IPS DF 6.9 (cell line): ENCODE measurements around the gene FGFR2.

Source experiments
- DNase-seq: peaks from one replicate; pipeline ENCODE4 v3.0.0-alpha.2; 2013; ENCODE audit warnings: low read depth, low spot score
- H3K27ac ChIP-seq: one replicate; pipeline ENCODE4 v1.5.1; 2013; ENCODE audit warnings: low read length, control low read depth
- H3K27me3 ChIP-seq: 2 replicates; pipeline ENCODE4 v1.6.1; 2013; ENCODE audit warnings: mild to moderate bottlenecking, low read length; ENCODE audit not compliant: control insufficient read depth, insufficient read depth
- H3K36me3 ChIP-seq: 2 replicates; pipeline ENCODE4 v1.6.1; 2013; ENCODE audit warnings: low read length; ENCODE audit not compliant: control insufficient read depth, insufficient read depth
- H3K4me1 ChIP-seq: 2 replicates; pipeline ENCODE4 v1.6.1; 2013; ENCODE audit warnings: low read length; ENCODE audit not compliant: control insufficient read depth, insufficient read depth
- H3K4me3 ChIP-seq: 2 replicates; pipeline ENCODE4 v1.5.1; 2013; ENCODE audit warnings: mild to moderate bottlenecking, low read length
- H3K9me3 ChIP-seq: 2 replicates; pipeline ENCODE4 v1.6.1; 2013; ENCODE audit warnings: low read length, inconsistent platforms; ENCODE audit not compliant: control insufficient read depth, insufficient read depth
- WGBS: extraction: QIAGEN DNeasy Blood & Tissue Kit; methylation state at CpG from one replicate; pipeline ENCODE4 v1.1.7; 2013; ENCODE audit warnings: mixed read lengths, missing lambda C conversion rate; ENCODE audit not compliant: insufficient read length, insufficient coverage; 5-methylcytosine and 5-hydroxymethylcytosine counted together

Gene FGFR2

DNA sequence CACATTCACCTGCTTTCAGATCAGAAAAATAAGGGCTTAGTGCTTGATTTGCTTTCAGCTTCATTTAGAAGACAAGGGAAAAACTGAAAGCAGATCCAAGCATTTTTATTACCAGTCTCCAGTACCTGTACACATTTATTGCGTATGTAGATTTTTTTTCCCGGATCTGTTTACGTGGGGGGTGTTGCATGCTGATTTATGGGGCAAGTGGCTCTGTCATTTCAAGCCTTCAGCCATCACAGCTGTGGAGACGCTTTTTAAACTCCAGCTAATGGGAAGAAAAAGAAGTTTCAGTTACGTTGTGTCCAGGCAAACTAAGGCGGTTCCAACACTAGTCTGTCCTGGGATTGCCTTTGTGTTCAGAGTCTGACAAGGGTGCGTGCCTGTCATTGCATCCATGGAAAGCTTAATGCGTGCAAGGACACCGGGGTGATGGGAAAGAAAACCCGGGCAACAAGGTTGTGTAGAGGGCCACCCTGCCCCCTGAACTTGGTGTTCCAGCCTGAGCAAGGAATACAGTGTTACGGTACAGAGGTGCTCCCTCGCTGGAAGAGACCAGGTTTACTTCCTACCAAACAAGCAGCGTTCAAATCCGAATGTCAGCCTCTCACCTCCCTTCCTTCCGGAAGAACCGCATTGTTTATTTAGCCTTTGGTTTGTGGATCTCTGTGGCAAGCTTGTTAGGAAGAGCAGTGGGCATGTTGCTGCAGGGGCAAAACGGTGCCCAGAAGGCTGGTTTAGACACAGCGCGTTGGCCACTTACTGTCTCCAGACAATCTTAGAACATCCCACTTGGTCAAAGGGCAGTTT lies 128.2 kb downstream of the FGFR2 start:
- no CpG with 5 or more reads among the region's 19 CpGs for WGBS
- H3K4me3 ChIP-seq = no peak overlapping the region
- H3K36me3 ChIP-seq = no peaks in the 10 kb centered on the region
- H3K27ac ChIP-seq = no peak overlapping the region
- H3K9me3 ChIP-seq = no peaks in the 10 kb centered on the region
- H3K4me1 ChIP-seq = no peaks in the 10 kb centered on the region
- H3K27me3 ChIP-seq = no peaks in the 10 kb centered on the region
- DNase-seq = no peak

DNA sequence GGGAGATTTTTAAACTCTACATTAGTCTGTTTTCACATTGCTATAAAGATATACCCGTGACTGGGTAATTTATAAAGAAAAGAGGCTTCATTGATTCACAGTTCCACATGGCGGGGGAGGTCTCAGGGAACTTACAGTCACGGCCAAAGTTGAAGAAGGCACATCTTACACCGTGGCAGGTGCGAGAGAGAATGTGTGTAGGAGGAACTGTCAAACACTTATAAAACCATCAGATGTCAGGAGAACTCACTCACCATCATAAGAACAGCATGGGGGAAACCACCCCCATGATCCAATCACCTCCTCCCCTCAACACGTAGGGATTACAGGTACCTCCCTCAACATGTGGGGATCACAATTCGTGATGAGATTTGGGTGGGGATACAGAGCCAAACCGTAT lies 129.5 kb downstream of the FGFR2 start:
- Histone ChIP-seq H3K4me1 (0 out of 2 replicates have a peak, but pooled peaks cover 2% of the 10 kb centered on the region), H3K27me3 (no peaks in the 10 kb centered on the region), H3K4me3 (no peak overlapping the region), H3K9me3 (no peaks in the 10 kb centered on the region), H3K27ac (no peak overlapping the region), H3K36me3 (no peaks in the 10 kb centered on the region)
- no peak for DNase-seq
- WGBS = no CpG with 5 or more reads among the region's 8 CpGs

DNA sequence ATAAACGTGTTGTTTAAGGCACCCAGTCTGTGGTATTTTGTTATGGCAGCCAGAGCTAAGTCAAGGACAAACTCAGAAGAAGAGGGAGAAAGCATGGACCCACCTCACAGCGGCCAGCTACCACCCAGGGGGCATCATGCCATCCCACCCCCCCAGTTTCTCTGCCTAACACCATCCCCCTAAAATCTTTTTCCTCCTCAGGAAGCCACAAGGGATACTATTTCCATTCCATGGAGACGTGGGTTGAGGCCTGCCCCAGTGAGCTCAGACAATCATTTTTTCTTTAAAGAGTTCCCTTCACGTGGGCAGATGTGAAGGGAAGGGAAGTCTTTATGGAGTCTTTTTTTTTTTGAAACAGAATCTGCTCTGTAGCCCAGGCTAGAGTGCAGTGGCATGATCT lies 131.8 kb downstream of the FGFR2 start:
- H3K4me3 ChIP-seq = no peak overlapping the region
- H3K4me1 ChIP-seq = 0 out of 2 replicates have a peak, but pooled peaks cover 3% of the 10 kb centered on the region
- no CpG with 5 or more reads among the region's 4 CpGs for WGBS
- H3K9me3 ChIP-seq = no peaks in the 10 kb centered on the region
- no peaks in the 10 kb centered on the region for H3K27me3 ChIP-seq
- H3K36me3 ChIP-seq = no peaks in the 10 kb centered on the region
- no peak overlapping the region for H3K27ac ChIP-seq
- no peak for DNase-seq

DNA sequence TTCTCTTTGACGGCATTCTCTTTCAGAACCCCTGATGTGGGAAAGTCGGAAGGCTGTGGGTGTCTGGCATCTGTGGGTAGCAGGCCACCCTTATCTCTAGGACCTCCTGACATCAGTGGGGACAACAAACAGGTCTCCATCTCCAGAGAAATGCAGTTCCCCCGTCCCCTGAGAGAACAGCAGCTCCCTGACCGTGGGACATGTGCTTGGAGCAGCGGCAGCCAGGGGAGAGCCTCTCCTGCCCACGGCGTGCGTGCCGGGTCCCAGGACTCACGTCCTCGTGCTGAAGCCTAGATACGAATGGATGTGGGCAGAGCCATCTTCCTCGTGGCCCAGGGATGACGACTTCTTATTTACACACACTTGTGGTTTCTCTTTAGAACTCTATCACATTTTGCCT lies 133.0 kb downstream of the FGFR2 start:
- H3K27me3 ChIP-seq = no peaks in the 10 kb centered on the region
- DNase-seq = no peak
- no CpG with 5 or more reads among the region's 14 CpGs for WGBS
- H3K4me1 ChIP-seq = 0 out of 2 replicates have a peak, but pooled peaks cover 3% of the 10 kb centered on the region
- no peaks in the 10 kb centered on the region for H3K9me3 ChIP-seq
- no peaks in the 10 kb centered on the region for H3K36me3 ChIP-seq
- H3K27ac ChIP-seq = no peak overlapping the region
- H3K4me3 ChIP-seq = no peak overlapping the region

DNA sequence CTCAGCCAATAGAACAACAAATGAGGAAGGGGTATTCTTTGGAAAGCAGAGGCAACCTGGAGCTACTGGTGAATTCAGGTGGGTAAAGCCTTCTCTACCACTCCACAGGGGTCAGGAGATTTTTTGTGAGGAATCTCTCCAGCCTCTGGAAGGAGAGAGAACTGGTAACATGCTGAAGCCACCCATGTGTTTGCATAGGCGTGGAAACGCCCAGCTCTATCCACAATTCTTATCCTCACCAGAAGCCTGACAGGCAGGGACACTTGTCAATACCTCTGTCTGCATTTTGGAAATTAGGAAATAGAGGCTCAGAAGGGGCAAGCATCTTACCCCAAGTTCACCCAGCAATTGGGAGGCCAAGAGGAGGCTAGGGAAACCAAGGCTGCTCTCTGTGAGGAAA lies 133.7 kb downstream of the FGFR2 start:
- Histone ChIP-seq H3K4me3 (no peak overlapping the region), H3K9me3 (no peaks in the 10 kb centered on the region), H3K27ac (no peak overlapping the region), H3K4me1 (peaks cover 5% of the 10 kb centered on the region), H3K27me3 (no peaks in the 10 kb centered on the region), H3K36me3 (no peaks in the 10 kb centered on the region)
- no CpG with 5 or more reads among the region's 2 CpGs for WGBS
- no peak for DNase-seq

DNA sequence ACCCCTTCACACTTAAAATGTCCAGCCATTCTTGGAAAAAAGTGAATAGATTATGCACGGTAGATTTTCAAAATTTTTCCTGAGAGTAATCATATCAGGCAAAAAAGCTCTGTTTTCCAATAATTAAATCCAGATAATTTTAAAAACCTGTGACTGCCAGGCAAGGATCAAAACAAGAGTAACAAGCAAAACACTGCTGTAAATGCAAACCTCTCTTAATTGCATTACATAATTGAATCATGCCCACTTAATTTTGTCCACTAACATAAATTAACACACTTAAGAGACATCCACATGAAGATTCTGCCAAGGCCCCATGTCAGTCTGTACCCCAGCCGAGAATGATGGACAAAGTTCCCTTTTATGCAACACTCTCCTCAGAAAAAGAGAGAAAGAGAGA lies 135.3 kb downstream of the FGFR2 start:
- peaks cover 6% of the 10 kb centered on the region for H3K4me1 ChIP-seq
- DNase-seq = no peak
- WGBS = no CpG with 5 or more reads among the region's 2 CpGs
- no peaks in the 10 kb centered on the region for H3K27me3 ChIP-seq
- H3K27ac ChIP-seq = no peak overlapping the region
- H3K9me3 ChIP-seq = no peaks in the 10 kb centered on the region
- no peaks in the 10 kb centered on the region for H3K36me3 ChIP-seq
- no peak overlapping the region for H3K4me3 ChIP-seq

DNA sequence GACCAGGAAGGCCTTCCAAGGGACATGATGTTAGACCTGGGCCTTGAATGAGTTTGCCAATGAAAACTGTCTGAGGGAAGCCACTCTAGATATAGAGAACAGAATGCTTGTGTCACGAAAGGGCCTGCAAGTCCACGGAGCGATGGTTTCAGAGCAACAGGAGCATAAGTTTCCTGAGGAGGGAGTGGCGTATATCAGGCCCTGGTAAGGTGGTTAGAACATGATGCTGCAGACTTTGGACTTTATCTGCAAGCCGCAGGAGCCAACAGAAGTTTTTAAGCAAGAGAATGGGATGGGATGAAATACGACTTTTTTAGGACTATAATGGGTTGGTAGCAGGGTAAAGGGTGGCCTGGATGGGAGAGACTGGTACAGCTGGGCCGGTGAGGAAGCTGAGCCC lies 136.0 kb downstream of the FGFR2 start:
- no CpG with 5 or more reads among the region's 7 CpGs for WGBS
- no peaks in the 10 kb centered on the region for H3K9me3 ChIP-seq
- H3K4me1 ChIP-seq = peaks cover 6% of the 10 kb centered on the region
- H3K27me3 ChIP-seq = no peaks in the 10 kb centered on the region
- no peak for DNase-seq
- no peak overlapping the region for H3K4me3 ChIP-seq
- no peak overlapping the region for H3K27ac ChIP-seq
- no peaks in the 10 kb centered on the region for H3K36me3 ChIP-seq

DNA sequence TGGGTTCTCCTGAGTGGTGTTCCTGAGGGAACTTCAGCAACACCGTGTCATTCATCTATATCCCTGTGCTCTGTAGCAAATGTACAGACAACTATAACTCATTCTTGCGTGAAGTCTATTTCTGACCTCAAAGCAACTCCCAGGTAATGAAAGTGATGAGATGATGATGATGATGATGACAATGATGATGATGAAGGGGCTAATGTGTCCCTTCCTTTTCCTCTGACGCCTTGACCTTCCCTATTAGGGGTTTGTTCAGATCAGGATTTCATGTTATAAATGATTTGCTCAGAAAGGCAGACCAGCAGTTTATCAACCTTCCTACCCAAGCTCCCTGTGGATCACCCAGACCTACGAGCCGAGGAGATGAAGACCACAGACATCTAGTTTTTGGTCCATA lies 136.9 kb downstream of the FGFR2 start:
- H3K27me3 ChIP-seq = no peaks in the 10 kb centered on the region
- no peak for DNase-seq
- H3K4me1 ChIP-seq = peaks cover 6% of the 10 kb centered on the region
- H3K36me3 ChIP-seq = no peaks in the 10 kb centered on the region
- no peak overlapping the region for H3K27ac ChIP-seq
- WGBS = no CpG with 5 or more reads among the region's 5 CpGs
- H3K4me3 ChIP-seq = no peak overlapping the region
- H3K9me3 ChIP-seq = no peaks in the 10 kb centered on the region

DNA sequence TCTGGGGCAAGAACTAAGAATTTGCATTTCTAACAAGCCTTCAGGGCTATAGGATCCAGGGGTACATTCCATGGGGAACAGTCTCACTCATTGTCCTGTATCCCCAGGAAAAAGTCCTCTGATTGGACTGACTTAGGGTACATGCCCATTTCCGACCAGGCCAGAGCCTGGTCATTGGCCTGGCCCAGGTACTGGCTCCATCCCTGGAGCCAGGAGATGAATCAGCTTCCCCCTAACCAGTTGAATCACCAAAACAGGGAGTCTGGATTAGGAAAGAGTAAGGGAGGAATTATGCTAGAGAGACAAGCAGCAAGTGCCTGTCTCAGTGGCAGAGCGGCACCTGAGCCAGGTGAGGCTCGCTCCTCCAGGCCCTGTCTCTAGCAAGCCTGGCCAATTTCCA lies 137.5 kb downstream of the FGFR2 start:
- no CpG with 5 or more reads among the region's 3 CpGs for WGBS

DNA sequence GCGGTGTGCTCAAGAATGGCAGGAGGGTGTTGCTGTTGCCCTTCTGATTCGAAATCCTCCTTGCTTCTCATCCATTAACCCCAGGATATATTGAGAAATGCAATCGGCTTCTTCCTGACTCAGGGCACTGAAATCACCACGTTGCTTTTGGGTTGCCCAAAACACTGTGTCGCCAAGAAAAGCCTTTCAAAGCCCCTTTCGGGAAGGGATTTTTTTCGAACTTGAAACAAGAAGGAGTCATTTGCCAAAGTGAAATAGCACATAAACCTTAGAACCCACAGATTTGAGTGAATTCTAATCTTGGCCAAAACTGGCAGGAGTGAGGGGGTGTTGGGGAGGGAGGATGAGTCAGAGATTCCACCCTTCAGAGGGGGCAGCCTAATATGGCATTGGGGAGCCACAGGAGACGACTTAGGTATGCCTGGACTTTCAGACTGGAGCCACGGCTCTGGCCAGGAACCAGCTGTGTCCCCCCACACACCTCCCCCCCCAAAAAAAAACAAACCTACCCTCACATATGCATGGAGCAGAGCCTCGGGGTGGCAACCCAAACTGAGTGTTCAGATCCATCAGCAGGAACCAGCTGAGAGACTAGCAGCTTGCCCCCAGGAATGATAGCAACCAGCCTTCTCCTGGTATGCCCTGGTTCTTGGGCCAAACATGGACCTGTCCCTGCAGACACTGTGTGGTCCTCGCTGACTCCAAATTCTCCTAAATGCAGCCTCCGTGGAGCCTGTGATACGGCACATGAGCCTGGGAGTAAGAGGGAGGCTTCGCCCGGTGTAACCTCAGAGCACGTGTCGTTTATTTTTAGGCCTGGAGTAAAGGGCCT lies 138.4 kb downstream of the FGFR2 start:
- peaks cover 6% of the 10 kb centered on the region for H3K4me1 ChIP-seq
- no peaks in the 10 kb centered on the region for H3K9me3 ChIP-seq
- H3K36me3 ChIP-seq = no peaks in the 10 kb centered on the region
- peak; percentile 29 for DNase-seq
- H3K27ac ChIP-seq = no peak overlapping the region
- H3K27me3 ChIP-seq = no peaks in the 10 kb centered on the region
- WGBS = no CpG with 5 or more reads among the region's 17 CpGs
- no peak overlapping the region for H3K4me3 ChIP-seq

More for the DNA sequence above, 137.5 kb downstream of the FGFR2 start:
- no peak for DNase-seq
- no peaks in the 10 kb centered on the region for H3K27me3 ChIP-seq
- no peak overlapping the region for H3K27ac ChIP-seq
- H3K9me3 ChIP-seq = no peaks in the 10 kb centered on the region
- no peak overlapping the region for H3K4me3 ChIP-seq
- H3K4me1 ChIP-seq = peaks cover 6% of the 10 kb centered on the region
- no peaks in the 10 kb centered on the region for H3K36me3 ChIP-seq
